Esophagus muscularis mucosa (tissue), 4 donors: Measurements from ENCODE around the gene ENTREP3.

ENCODE experiments used
- EP300 ChIP-seq: sonication (generic); formaldehyde crosslinking; IDR thresholded peaks from one replicate; pipeline ENCODE4 v1.6.1; 2017; ENCODE audit warnings: antibody characterized with exemption
- POLR2A ChIP-seq: fragments of 450-650 bp; IDR thresholded peaks from one replicate; pipeline ENCODE4 v1.6.1; 2017; ENCODE audit warnings: antibody characterized with exemption, moderate library complexity, mild to moderate bottlenecking, low read depth
- POLR2AphosphoS5 ChIP-seq, 2 donors: sonication (generic); formaldehyde crosslinking; IDR thresholded peaks; one replicate each; pipeline ENCODE4 v1.6.1; 2017; ENCODE audit warnings: antibody characterized with exemption in 2 of 2
- TF ChIP-seq, protein P1 (sequence below), 3 experiments: fragments of 200-600 bp in 2 of 3; fragments of 450-650 bp in 1 of 3; sonication (generic) in 2 of 3; IDR thresholded peaks; one replicate each; pipeline ENCODE4 v1.5.1; 2017 to 2019; ENCODE audit warnings: antibody characterized with exemption in 3 of 3, mild to moderate bottlenecking in 2 of 3, moderate library complexity in 1 of 3

DNA sequence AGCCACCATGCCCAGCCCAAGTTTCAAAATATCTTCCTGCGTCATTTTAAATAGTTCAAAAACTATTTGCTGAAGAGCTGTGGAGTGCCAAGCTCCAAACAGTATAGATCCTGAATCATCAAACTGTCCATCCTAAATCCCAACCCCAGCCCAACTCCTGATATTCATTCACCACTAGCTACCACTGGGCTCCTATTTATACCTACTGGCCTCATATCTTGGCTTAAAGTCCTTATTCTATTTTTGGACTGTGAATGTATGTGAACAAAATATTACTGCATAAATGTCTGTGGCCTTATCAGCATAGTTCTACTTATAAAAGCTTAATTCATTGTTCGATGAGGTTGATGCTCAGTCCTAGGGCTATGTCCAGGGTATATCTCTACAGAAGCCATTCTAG is 12.1 kb upstream of the ENTREP3 start:
- TF ChIP-seq, protein P1, sequence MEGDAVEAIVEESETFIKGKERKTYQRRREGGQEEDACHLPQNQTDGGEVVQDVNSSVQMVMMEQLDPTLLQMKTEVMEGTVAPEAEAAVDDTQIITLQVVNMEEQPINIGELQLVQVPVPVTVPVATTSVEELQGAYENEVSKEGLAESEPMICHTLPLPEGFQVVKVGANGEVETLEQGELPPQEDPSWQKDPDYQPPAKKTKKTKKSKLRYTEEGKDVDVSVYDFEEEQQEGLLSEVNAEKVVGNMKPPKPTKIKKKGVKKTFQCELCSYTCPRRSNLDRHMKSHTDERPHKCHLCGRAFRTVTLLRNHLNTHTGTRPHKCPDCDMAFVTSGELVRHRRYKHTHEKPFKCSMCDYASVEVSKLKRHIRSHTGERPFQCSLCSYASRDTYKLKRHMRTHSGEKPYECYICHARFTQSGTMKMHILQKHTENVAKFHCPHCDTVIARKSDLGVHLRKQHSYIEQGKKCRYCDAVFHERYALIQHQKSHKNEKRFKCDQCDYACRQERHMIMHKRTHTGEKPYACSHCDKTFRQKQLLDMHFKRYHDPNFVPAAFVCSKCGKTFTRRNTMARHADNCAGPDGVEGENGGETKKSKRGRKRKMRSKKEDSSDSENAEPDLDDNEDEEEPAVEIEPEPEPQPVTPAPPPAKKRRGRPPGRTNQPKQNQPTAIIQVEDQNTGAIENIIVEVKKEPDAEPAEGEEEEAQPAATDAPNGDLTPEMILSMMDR (IDR thresholded peaks at IDR 0.05), result no peak
- TF ChIP-seq EP300, result no peak
- no peak for TF ChIP-seq POLR2A
- TF ChIP-seq POLR2AphosphoS5 (IDR thresholded peaks at IDR 0.05), result no peak
